H1 (cell line): ENCODE results near the gene SLAMF1. TPM values are rescaled to one million over a fixed set of nuclear protein-coding genes. Genes with fewer than 3 reads are reported as not detected.

Experiments used
- CTCF ChIA-PET: fragments of 300-600 bp; sonication (Branson Sonifier 250); formaldehyde crosslinking; loops from one replicate; lab custom pipeline; 2021; ENCODE audit not compliant: partially characterized antibody; lab: Charles Lee
- POLR2A ChIA-PET: fragments of 300-600 bp; sonication (Branson Sonifier 250); formaldehyde crosslinking; loops from one replicate; lab custom pipeline; 2021; ENCODE audit warnings: inconsistent platforms; ENCODE audit not compliant: partially characterized antibody; lab: Charles Lee
- DNase-seq, 2 experiments: peaks; one replicate each; pipeline versions ENCODE4 v3.0.0 to v3.0.0-alpha.2; 2010 to 2022; ENCODE audit warnings: low spot score in 2 of 2, low read depth in 1 of 2, mixed read lengths in 1 of 2
- FAIRE-seq: peaks from 2 replicates; lab custom pipeline; 2011; peaks lifted over from hg19 to GRCh38; lab: Jason Lieb, UNC
- H2AFZ ChIP-seq: 2 replicates; pipeline ENCODE4 v1.8.1; 2012; ENCODE audit warnings: low read length, inconsistent platforms
- H2AK5ac ChIP-seq: 2 replicates; pipeline ENCODE4 v1.6.1; 2013; ENCODE audit warnings: low read depth, low read length
- H2BK120ac ChIP-seq: replicated peaks from 2 replicates; pipeline ENCODE3; 2013; ENCODE audit warnings: low read depth, low read length, inconsistent platforms
- H2BK12ac ChIP-seq: 2 replicates; pipeline ENCODE4 v1.6.1; 2013; ENCODE audit warnings: low read depth, low read length
- H2BK15ac ChIP-seq: 2 replicates; pipeline ENCODE4 v1.6.1; 2013; ENCODE audit warnings: low read length
- H2BK20ac ChIP-seq: 2 replicates; pipeline ENCODE4 v1.6.1; 2013; ENCODE audit warnings: low read length
- H2BK5ac ChIP-seq: 2 replicates; pipeline ENCODE4 v1.6.1; 2013; ENCODE audit warnings: low read depth, low read length
- H3K14ac ChIP-seq: 2 replicates; pipeline ENCODE4 v1.6.1; 2013; ENCODE audit warnings: inconsistent platforms; ENCODE audit not compliant: insufficient read length
- H3K18ac ChIP-seq: 2 replicates; pipeline ENCODE4 v1.6.1; 2013; ENCODE audit warnings: low read length; ENCODE audit errors: extremely low read depth
- H3K23ac ChIP-seq: 2 replicates; pipeline ENCODE4 v1.6.1; 2013; ENCODE audit warnings: inconsistent platforms; ENCODE audit not compliant: insufficient read length
- H3K23me2 ChIP-seq: 2 replicates; pipeline ENCODE4 v1.6.1; 2013; ENCODE audit warnings: low read depth, low read length
- H3K27ac ChIP-seq: 2 replicates; pipeline ENCODE4 v1.6.1; 2011; ENCODE audit warnings: low read depth, low read length, inconsistent platforms
- H3K27me3 ChIP-seq, 4 experiments: replicated peaks in 1 of 4; 1 replicate in 1 of 4; 2 replicates in 3 of 4; pipeline versions ENCODE4 v1.6.1 to v1.8.1; 2011 to 2013; ENCODE audit warnings: low read length in 3 of 4, mild to moderate bottlenecking in 3 of 4, inconsistent platforms in 2 of 4, mixed read lengths in 2 of 4, moderate library complexity in 1 of 4; ENCODE audit not compliant: control insufficient read depth in 3 of 4, insufficient read depth in 3 of 4; ENCODE audit errors: extremely low read depth in 1 of 4
- H3K36me3 ChIP-seq, 4 experiments: 2 replicates each; pipeline versions ENCODE4 v1.6.1 to v1.8.1; 2011 to 2013; ENCODE audit warnings: mild to moderate bottlenecking in 4 of 4, low read length in 3 of 4, moderate library complexity in 2 of 4, control low read depth in 1 of 4, inconsistent platforms in 1 of 4; ENCODE audit not compliant: insufficient read depth in 4 of 4, control insufficient read depth in 2 of 4
- H3K4ac ChIP-seq: replicated peaks from 2 replicates; pipeline ENCODE3; 2013; ENCODE audit warnings: low read length, low read depth, mixed read lengths, inconsistent platforms; ENCODE audit not compliant: insufficient read length
- H3K4me1 ChIP-seq, 4 experiments: replicated peaks in 1 of 4; 1 replicate in 1 of 4; 2 replicates in 3 of 4; pipeline versions ENCODE4 v1.6.1 to v1.8.1; 2011 to 2013; ENCODE audit warnings: low read length in 3 of 4, inconsistent platforms in 2 of 4, mixed read lengths in 1 of 4; ENCODE audit not compliant: insufficient read depth in 4 of 4, control insufficient read depth in 3 of 4
- H3K4me2 ChIP-seq, 2 experiments: 2 replicates each; pipeline versions ENCODE4 v1.6.1 to v1.8.1; 2011 to 2013; ENCODE audit warnings: low read depth in 2 of 2, low read length in 2 of 2, control low read depth in 1 of 2, inconsistent platforms in 1 of 2, mild to moderate bottlenecking in 1 of 2; ENCODE audit not compliant: insufficient read depth in 1 of 2
- H3K4me3 ChIP-seq, 4 experiments: fragments of 200-600, 300-600 bp in 1 of 4; sonication (generic), shearing (Covaris generic), sonication (Bioruptor Twin) in 1 of 4; 2 replicates each; pipeline versions ENCODE4 v1.5.1 to v1.8.1; 2011 to 2016; ENCODE audit warnings: low read length in 4 of 4, low read depth in 3 of 4, control low read depth in 2 of 4, inconsistent platforms in 2 of 4, mild to moderate bottlenecking in 2 of 4, mixed read lengths in 1 of 4, moderate library complexity in 1 of 4; ENCODE audit not compliant: insufficient read depth in 2 of 4; ENCODE audit errors: extremely low read depth in 1 of 4
- H3K56ac ChIP-seq: replicated peaks from 2 replicates; pipeline ENCODE3; 2013; ENCODE audit warnings: low read depth, mild to moderate bottlenecking, mixed read lengths, low read length, inconsistent platforms; ENCODE audit not compliant: insufficient read length
- H3K79me1 ChIP-seq: 2 replicates; pipeline ENCODE4 v1.6.1; 2013; ENCODE audit warnings: low read depth, low read length, control low read depth
- H3K79me2 ChIP-seq, 2 experiments: 2 replicates each; pipeline versions ENCODE4 v1.6.1 to v1.8.1; 2012 to 2013; ENCODE audit warnings: low read length in 2 of 2, mild to moderate bottlenecking in 2 of 2, inconsistent platforms in 1 of 2; ENCODE audit not compliant: insufficient read depth in 2 of 2, control insufficient read depth in 1 of 2
- H3K9ac ChIP-seq, 4 experiments: replicated peaks in 1 of 4; 1 replicate in 1 of 4; 2 replicates in 3 of 4; pipeline versions ENCODE4 v1.6.1 to v1.8.1; 2011 to 2013; ENCODE audit warnings: low read depth in 3 of 4, low read length in 3 of 4, control low read depth in 2 of 4, mild to moderate bottlenecking in 2 of 4, moderate library complexity in 2 of 4, inconsistent platforms in 1 of 4; ENCODE audit errors: extremely low read depth in 1 of 4
- H3K9me3 ChIP-seq, 2 experiments: 2 replicates each; pipeline versions ENCODE4 v1.6.1 to v1.8.1; 2012 to 2013; ENCODE audit warnings: mild to moderate bottlenecking in 2 of 2, moderate library complexity in 2 of 2, control low read depth in 1 of 2, inconsistent platforms in 1 of 2, low read depth in 1 of 2, low read length in 1 of 2, mixed read lengths in 1 of 2; ENCODE audit not compliant: insufficient read depth in 2 of 2
- H4K20me1 ChIP-seq, 2 experiments: replicated peaks in 1 of 2; 2 replicates each; pipeline versions ENCODE3 to v1.8.1; 2011 to 2013; ENCODE audit warnings: inconsistent platforms in 2 of 2, low read length in 2 of 2, mild to moderate bottlenecking in 1 of 2; ENCODE audit not compliant: insufficient read depth in 2 of 2, control insufficient read depth in 1 of 2
- H4K5ac ChIP-seq: 2 replicates; pipeline ENCODE4 v1.6.1; 2013; ENCODE audit warnings: low read length, low read depth, mixed read lengths, inconsistent platforms; ENCODE audit not compliant: insufficient read length
- H4K8ac ChIP-seq: 2 replicates; pipeline ENCODE4 v1.8.0; 2013; ENCODE audit warnings: mild to moderate bottlenecking, moderate library complexity, low read length, inconsistent platforms; ENCODE audit not compliant: insufficient read depth; ENCODE audit errors: extremely low read depth
- H4K91ac ChIP-seq: replicated peaks from 2 replicates; pipeline ENCODE3; 2013; ENCODE audit warnings: low read length, mixed read lengths, inconsistent platforms; ENCODE audit not compliant: insufficient read length
- ATF2 ChIP-seq: IDR thresholded peaks from 2 replicates; pipeline ENCODE4 v1.6.1; 2012; ENCODE audit warnings: low read length, inconsistent platforms
- CHD1 ChIP-seq: IDR thresholded peaks from 2 replicates; pipeline ENCODE4 v1.6.1; 2012; ENCODE audit warnings: low read depth, low read length, improper control_type of control experiment
- FOSL1 ChIP-seq: IDR thresholded peaks from 2 replicates; pipeline ENCODE4 v1.6.1; 2011; ENCODE audit warnings: mild to moderate bottlenecking, low read depth, low read length, moderate library complexity; ENCODE audit not compliant: insufficient read depth
- GABPA ChIP-seq: IDR thresholded peaks from 2 replicates; pipeline ENCODE4 v1.6.1; 2011; ENCODE audit warnings: mild to moderate bottlenecking, low read length, moderate library complexity, borderline replicate concordance; ENCODE audit not compliant: insufficient read depth
- JUN ChIP-seq: IDR thresholded peaks from 2 replicates; pipeline ENCODE4 v1.6.1; 2011; ENCODE audit warnings: low read depth, mild to moderate bottlenecking, improper control_type of control experiment, low read length
- KDM1A ChIP-seq: fragments of 200-600, 300-600 bp; sonication (generic); IDR thresholded peaks from 2 replicates; pipeline ENCODE4 v1.7.1; 2016; ENCODE audit warnings: mild to moderate bottlenecking, low read length, borderline replicate concordance
- KDM5A ChIP-seq: fragments of 200-600 bp; IDR thresholded peaks from 2 replicates; pipeline ENCODE4 v1.7.1; 2012; ENCODE audit warnings: mild to moderate bottlenecking, low read length, inconsistent platforms, mixed read lengths
- NRF1 ChIP-seq: IDR thresholded peaks from 2 replicates; pipeline ENCODE4 v1.6.1; 2011; ENCODE audit warnings: mild to moderate bottlenecking, low read depth, low read length, improper control_type of control experiment
- POLR2AphosphoS5 ChIP-seq: IDR thresholded peaks from 2 replicates; pipeline ENCODE4 v1.6.1; 2011; ENCODE audit warnings: low read depth, low read length
- POU5F1 ChIP-seq: IDR thresholded peaks from 2 replicates; pipeline ENCODE4 v1.6.1; 2011; ENCODE audit warnings: low read depth, mild to moderate bottlenecking, low read length, moderate library complexity
- SIN3A ChIP-seq, 2 experiments: IDR thresholded peaks in 1 of 2; conservative IDR thresholded peaks in 1 of 2; 2 replicates each; pipeline ENCODE4 v1.6.1; 2011 to 2012; ENCODE audit warnings: low read length in 2 of 2, improper control_type of control experiment in 1 of 2, low read depth in 1 of 2, mild to moderate bottlenecking in 1 of 2
- SIX5 ChIP-seq: IDR thresholded peaks from 2 replicates; pipeline ENCODE4 v1.6.1; 2011; ENCODE audit warnings: mild to moderate bottlenecking, low read depth, low read length
- TAF1 ChIP-seq: IDR thresholded peaks from 2 replicates; pipeline ENCODE4 v1.6.1; 2011; ENCODE audit warnings: mild to moderate bottlenecking, low read depth, low read length
- TEAD4 ChIP-seq: IDR thresholded peaks from 2 replicates; pipeline ENCODE4 v1.6.1; 2012; ENCODE audit warnings: low read depth, low read length, inconsistent platforms, mixed read lengths
- WGBS, 2 experiments: shearing (Covaris generic) in 1 of 2; methylation state at CpG; one replicate each; pipeline versions ENCODE4 v1.1.6 to v1.1.7; 2013 to 2015; ENCODE audit warnings: low lambda C conversion rate in 2 of 2, mixed read lengths in 2 of 2, inconsistent platforms in 1 of 2, low coverage in 1 of 2, missing lambda C conversion rate in 1 of 2; ENCODE audit not compliant: insufficient replicate concordance in 2 of 2, insufficient coverage in 1 of 2, insufficient read length in 1 of 2; ENCODE audit errors: extremely low coverage in 1 of 2, missing lambda C conversion rate in 1 of 2; 5-methylcytosine and 5-hydroxymethylcytosine counted together
- polyA plus RNA-seq, 7 experiments: library from polyadenylated mRNA; depleted of rRNA in 3 of 7; stranded (reverse) in 5 of 7; unstranded in 2 of 7; fragments of >200 nt in 5 of 7; fragments of 200-250 nt in 2 of 7; gene quantifications; 1 replicate in 5 of 7; 2 replicates in 1 of 7; 4 replicates in 1 of 7; pipeline versions ENCODE4 v1.2.1 to v1.2.3, GENCODE V29; 2011 to 2013; ENCODE audit warnings: missing spikeins in 2 of 7, mixed read lengths in 2 of 7
- total RNA-seq: library from RNA; stranded (reverse); fragmentation: NEBNext Ultra II Directional; extraction: Animal tissue kit (Norgen Biotek cat#: 25700); gene quantifications from 2 replicates; pipeline ENCODE4 v1.2.1, GENCODE V29; 2021

SLAMF1 gene
- total and polyA plus RNA-seq, 2 of the 8 experiments (the other 6 are each of a cell fraction or from before 2014, with no cell fraction given), result not detected

GRCh38 chr1:160576884-160577283 lies 70.0 kb downstream of the SLAMF1 start:
- Histone ChIP-seq H4K20me1 (no peaks in the 10 kb centered on the region), H3K27ac (no peak overlapping the region), H2AK5ac (no peak overlapping the region), H3K56ac (no peak overlapping the region), H3K9ac (no peak overlapping the region), H3K4ac (no peak overlapping the region), H2BK120ac (no peak overlapping the region), H3K4me1 (no peaks in the 10 kb centered on the region), H3K27me3 (no peaks in the 10 kb centered on the region), H3K79me1 (no peaks in the 10 kb centered on the region), H3K23me2 (no peaks in the 10 kb centered on the region), H3K18ac (no peak overlapping the region), H3K23ac (no peak overlapping the region), H3K79me2 (no peaks in the 10 kb centered on the region), H2AFZ (no peak overlapping the region), H2BK5ac (no peak overlapping the region), H4K5ac (no peak overlapping the region), H3K14ac (no peak overlapping the region), H3K4me2 (no peak overlapping the region), H3K4me3 (no peak overlapping the region), H2BK12ac (no peak overlapping the region), H2BK15ac (no peak overlapping the region), H2BK20ac (no peak overlapping the region), H4K8ac (no peak overlapping the region), H3K9me3 (no peaks in the 10 kb centered on the region), H4K91ac (no peak overlapping the region), H3K36me3 (no peaks in the 10 kb centered on the region)
- FAIRE-seq (no peak), DNase-seq (no peak)
- POLR2A ChIA-PET, result no interaction called here
- CTCF ChIA-PET, result interaction anchor here (1.2 kb wide), 1 partner anchor 31 kb away, joined by 3 read pairs; no protein-coding TSS in a partner anchor
- WGBS, 2 experiments, result 40% methylated on average over 2 of the region's 2 CpGs; no CpG with 5 or more reads in 1 of the 2 experiments
- TF ChIP-seq SIX5 (no peak), TAF1 (no peak), ATF2 (no peak), NRF1 (no peak), TEAD4 (no peak), POLR2AphosphoS5 (no peak), FOSL1 (no peak), CHD1 (no peak), SIN3A (conservative IDR thresholded peaks at IDR 0.05 in 1 of 2, IDR thresholded peaks at IDR 0.05 in 1 of 2; ENCODE audit: low read depth in 1 of 2, low read length in 2 of 2) (no peak), JUN (no peak), KDM5A (no peak), GABPA (no peak), POU5F1 (no peak), KDM1A (no peak)
